H1 (cell line): ENCODE measurements around the gene PRODH2. TPM values are rescaled to one million over a fixed set of nuclear protein-coding genes. Genes with fewer than 3 reads are reported as not detected.

Experiments
- CHD7 ChIP-seq: fragments of 300-600 bp; sonication (generic); IDR thresholded peaks from 2 replicates; pipeline ENCODE4 v1.7.1; 2012; ENCODE audit warnings: low read length, moderate library complexity, mild to moderate bottlenecking, inconsistent platforms; ENCODE audit not compliant: insufficient replicate concordance
- MAX ChIP-seq: IDR thresholded peaks from 2 replicates; pipeline ENCODE4 v1.6.1; 2012; ENCODE audit warnings: inconsistent platforms
- polyA plus RNA-seq, 7 experiments: library from polyadenylated mRNA; depleted of rRNA in 3 of 7; stranded (reverse) in 5 of 7; unstranded in 2 of 7; fragments of >200 nt in 5 of 7; fragments of 200-250 nt in 2 of 7; gene quantifications; 1 replicate in 5 of 7; 2 replicates in 1 of 7; 4 replicates in 1 of 7; pipeline versions ENCODE4 v1.2.1 to v1.2.3, GENCODE V29; 2011 to 2013; ENCODE audit warnings: missing spikeins in 2 of 7, mixed read lengths in 2 of 7
- total RNA-seq: library from RNA; stranded (reverse); fragmentation: NEBNext Ultra II Directional; extraction: Animal tissue kit (Norgen Biotek cat#: 25700); gene quantifications from 2 replicates; pipeline ENCODE4 v1.2.1, GENCODE V29; 2021

PRODH2 gene
- total and polyA plus RNA-seq, 2 of the 8 experiments (the other 6 are each of a cell fraction or from before 2014, with no cell fraction given), result not detected

GRCh38 chr19:35776102-35776788 lies 36.4 kb downstream of the PRODH2 start (continued):
- TF ChIP-seq CHD7 (no peak), MAX (no peak)
- TF ChIP-seq, all 59 proteins: peak for 1
